ELF-1 (cell line): ENCODE measurements around the gene IL1RAPL2.
"Not testable (repeated sequence)": the region's sequence is repeated elsewhere in the genome, so short reads cannot be mapped to it uniquely, and the experiment has no call there.

ENCODE experiments used
- DNase-seq: peaks from one replicate; pipeline ENCODE4 v3.0.0-alpha.2; 2016; ENCODE audit warnings: low read depth, low spot score

The IL1RAPL2 gene

DNA sequence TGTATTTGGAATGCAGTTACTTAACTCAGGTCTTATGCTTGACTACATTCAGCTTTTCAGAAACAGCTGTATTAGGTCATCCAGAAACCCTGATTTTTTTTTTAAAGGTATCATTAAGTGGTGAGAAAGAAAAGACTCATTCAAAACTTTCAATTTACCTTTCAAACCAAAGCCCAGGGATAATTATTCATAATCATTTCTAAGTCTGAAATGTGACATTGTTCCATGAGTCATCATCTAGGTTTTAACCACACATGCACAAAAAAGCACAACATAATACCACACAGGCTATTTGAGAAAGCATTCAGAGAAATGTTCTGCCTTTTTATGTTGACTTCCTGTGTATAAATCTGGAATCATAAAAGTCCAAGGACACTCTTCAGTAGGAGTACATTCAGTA is 288.2 kb downstream of the IL1RAPL2 start:
- no peak for DNase-seq

DNA sequence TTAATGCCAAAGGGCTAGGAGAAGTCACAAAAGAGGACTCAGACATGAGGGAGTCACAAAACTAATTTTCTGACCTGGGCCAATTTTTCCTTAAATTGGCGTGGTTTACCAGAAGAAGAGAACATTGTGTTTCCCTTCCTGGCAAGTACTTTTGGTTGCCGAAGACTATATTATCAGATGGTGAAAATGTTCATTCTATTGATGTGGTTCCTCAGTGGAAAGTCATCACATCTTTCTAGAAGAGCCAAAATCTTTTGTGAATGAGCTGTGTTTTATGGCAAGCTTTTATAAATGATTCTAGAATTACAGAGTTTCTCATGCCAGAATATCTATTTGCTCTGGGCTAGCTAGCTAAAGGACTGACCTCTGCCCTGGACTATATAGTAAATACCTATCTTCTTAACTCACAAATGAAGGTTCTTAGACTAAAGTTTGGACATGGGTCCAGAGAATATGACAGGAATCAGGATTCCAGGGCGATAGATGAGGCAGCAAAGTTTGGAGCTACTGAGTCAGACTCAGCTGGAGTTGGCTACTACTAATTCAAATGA is 288.9 kb downstream of the IL1RAPL2 start:
- DNase-seq: no peak

DNA sequence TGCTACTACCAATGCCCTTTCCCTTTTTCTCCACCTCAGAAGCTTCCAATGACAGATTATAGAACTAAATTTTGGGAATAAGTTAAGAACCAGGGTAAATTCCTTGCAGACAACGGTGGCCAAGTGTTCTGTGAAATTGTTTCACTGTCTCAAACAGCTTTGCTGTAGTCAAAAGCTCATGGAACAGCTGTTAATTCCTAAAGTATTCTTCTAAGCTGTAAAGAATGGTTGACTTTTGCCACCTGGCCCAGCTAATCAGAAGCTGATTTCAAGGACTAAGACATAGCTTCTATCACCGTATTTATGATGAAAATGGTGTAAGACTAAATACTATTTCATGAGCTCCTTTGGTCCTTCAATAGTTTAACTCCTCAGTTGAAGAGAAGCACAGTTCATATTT is 297.5 kb downstream of the IL1RAPL2 start:
- DNase-seq: no peak

DNA sequence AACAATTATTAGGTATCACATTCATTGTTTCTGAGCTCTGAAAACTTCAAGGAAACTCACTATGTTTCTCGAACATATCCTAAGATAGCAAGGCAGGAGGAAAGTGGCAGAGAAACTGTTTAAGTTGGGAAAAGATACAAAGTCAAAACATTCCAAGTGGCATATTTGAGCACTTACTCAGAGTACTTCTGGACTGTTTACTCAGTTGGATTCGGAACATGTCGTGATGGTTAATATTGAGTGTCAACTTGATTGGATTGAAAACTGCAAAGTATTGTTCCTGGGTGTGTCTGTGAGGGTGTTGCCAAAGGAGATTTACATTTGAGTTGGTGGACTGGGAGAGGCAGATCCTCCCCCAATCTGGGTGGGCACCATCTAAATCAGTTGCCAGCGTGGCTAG is 298.3 kb downstream of the IL1RAPL2 start:
- no peak for DNase-seq

DNA sequence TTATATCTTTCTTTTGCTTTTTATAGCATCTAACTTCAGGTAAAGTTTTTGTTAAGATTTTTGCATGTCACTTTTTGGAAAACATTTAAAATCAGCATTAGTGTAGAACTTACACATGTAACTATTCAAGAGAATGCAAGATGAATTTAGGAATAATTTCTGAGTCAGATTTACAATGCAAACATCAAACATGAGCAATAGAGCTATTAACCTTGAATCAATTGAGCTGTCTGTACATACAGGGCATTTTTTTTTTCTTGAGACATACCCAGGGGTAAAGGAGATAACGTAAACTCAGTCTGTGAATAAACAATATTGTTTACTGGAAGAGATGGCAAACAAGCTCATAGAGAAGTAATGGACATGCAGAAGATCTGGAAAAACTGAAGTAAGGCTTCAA is 311.5 kb downstream of the IL1RAPL2 start:
- DNase-seq: no peak

DNA sequence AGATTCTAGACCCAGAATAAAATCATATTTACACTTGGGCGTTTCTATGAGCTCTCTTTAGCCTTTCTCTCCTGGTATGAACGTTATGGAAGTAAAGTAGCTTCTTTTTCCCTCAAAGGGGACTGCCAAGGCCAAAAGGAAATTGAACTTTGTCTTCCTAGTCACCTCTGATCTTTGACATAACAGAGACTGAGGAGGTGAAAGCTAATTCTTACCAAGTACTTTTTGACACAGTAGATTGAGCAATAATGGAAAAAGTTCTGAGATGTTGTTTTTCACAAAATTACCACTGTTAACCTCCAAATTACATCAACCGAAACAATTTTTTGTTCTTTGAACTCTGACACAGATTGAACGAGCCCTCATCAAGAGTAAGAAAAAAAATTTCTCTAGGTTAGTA is 336.1 kb downstream of the IL1RAPL2 start:
- no peak for DNase-seq

DNA sequence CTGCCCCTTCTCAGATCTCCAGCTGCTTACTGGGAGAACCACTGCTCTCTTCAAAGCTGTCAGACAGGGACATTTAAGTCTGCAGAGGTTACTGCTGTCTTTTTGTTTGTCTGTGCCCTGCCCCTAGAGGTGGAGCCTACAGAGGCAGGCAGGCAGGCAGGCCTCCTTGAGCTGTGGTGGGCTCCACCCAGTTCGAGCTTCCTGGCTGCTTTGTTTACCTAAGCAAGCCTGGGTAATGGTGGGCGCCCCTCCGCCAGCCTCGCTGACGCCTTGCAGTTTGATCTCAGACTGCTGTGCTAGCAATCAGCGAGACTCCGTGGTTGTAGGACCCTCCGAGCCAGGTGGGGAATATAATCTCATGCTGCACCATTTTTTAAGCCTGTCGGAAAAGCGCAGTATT is 343.7 kb downstream of the IL1RAPL2 start:
- DNase-seq: peak; percentile 60

DNA sequence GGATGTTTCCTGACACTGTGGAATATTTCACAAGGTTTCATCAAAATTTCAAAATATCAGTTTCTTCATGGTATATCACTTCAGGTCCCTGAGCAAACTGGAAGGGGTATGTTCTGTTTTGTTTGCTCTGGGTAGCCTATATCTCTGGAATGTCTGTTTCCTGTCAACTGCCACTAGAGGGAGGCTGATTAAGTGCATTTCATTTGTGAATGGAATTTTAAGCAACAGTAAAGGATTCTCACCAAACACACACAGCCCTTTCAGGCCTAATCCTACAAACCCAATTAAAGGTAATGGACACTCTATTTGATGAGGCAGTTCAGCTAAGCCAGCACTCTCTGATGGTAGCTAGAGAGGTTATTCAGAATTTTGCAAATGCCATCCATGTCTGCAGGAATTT is 347.3 kb downstream of the IL1RAPL2 start:
- peak; percentile 20 for DNase-seq

DNA sequence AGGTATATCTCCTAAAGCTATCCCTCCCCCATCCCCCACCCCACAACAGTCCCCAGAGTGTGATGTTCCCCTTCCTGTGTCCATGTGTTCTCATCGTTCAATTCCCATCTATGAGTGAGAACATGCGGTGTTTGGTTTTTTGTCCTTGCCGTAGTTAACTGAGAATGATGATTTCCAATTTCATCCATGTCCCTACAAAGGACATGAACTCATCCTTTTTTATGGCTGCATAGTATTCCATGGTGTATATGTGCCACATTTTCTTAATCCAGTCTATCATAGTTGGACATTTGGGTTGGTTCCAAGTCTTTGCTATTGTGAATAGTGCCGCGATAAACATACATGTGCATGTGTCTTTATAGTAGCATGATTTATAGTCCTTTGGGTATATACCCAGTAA is 348.7 kb downstream of the IL1RAPL2 start:
- not testable (repeated sequence) for DNase-seq

DNA sequence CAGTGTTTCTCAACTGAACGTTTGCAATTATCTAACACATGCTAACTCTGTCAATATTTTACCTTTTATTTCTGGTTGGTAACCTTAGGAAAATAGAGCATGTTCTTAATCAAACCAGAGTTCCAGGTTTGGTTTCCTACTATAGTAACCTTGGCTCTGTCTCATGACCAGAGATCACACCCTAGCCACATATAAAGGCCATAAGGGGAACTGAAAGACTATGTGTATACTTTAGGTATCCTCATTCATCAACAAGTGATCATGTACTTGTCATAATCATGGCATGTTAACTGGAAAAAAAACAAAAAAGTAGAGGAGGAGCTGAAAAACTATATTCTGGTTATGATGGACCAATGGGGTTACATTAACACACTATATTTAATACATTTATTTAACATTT is 352.1 kb downstream of the IL1RAPL2 start:
- DNase-seq: no peak

DNA sequence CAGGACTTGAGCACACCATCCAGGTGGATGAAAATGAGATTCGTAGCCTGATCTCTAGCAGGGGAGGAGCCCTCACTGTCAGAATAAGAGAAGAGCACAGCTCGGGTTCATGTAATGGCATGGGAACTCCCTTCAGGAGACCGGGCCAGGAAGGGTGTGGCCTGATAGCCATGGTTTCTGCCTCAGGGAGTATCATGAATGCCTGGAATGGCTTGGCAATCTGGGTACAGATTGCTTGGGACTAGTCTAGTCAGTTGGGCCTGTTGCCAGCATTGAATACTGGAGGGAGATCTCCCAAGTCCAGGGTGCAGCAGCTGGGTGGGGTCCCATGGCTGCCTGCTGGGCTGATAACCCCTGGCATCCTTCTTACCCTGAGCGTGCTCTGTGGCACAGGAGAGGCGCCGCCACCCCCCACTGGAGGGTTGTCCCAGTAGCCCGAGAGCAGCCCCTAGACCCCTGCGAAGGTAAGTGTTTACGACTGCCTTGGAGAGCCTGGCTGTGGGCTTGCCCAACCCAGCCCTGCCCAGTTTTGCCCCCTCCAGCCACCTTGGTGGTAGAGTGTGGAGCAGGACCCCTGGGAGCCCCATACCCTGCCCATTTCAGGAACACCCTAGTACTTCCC is 355.7 kb downstream of the IL1RAPL2 start:
- DNase-seq: no peak

DNA sequence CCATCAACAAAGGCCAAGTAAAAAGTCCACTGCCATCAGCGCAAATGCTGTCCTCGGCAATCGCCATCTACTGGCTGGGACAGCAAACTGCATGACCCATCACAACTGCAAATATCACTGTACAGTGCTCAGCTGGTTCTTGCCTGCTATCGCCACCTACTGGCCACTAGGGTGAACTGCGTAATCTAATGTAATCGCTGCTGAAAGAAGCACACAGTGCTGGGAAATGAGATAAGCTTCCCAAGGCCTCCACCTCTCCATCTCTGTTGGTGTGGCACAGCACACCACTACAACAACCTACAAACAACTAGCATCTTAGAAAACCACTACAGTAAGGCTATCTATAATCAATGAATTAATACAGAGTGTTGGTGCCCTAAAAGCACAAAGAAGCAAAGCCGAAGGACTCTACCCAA is 356.2 kb downstream of the IL1RAPL2 start:
- peak; percentile 88 for DNase-seq

DNA sequence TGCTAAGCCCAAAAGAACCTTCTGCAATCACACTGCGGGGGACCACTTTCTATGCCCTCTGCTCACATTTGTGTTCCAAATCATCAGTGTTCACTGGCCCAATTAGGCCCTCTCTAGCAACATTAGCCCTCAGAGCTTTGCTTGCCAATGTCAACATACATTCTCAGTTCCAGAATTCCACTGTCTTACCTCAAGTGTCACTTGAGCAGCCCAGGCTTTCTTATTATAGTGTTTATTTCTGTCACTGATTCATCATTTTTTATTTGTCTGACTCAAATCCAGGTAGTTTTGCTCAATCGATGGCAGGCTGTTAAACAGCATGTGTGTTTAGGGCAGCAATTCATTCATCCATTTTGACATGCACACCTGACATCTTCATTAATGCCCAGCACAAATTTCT is 363.3 kb downstream of the IL1RAPL2 start:
- no peak for DNase-seq

DNA sequence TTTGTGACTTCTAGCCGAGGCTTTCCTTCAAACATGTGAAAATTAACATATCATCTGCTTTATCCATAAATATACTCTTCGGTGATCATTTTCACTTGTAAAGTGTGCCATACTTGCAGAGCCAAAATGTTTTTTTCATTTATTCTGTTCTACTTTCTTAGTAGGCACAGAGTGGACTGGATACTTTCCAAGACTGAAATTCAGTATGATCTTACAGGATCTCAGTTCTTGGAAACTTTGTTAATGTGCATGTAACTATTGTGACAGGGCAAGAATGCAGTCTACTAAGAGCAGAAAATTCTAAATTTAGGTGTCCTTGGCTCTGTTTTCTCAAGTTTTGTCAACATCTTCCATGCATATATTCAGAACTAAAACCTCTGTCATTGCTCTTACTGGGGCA is 369.6 kb downstream of the IL1RAPL2 start:
- no peak for DNase-seq

DNA sequence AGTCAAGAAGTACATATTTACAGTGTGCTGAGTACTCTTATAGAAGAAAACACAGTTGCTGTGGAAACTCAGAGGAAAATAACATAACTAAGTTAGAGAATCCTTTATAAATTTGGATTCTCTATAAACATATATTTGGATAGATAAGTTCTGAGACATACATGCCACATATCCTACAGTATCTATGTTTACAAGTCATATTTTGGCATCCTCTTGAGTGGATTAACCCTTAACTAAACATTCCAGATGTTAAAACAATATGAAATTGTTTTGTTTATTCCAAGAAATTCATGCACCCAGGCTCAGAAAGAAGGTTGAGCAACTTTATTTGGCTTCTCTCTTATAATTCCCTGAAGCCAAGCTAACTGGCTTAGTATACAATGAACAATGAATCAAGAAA is 387.3 kb downstream of the IL1RAPL2 start:
- no peak for DNase-seq

DNA sequence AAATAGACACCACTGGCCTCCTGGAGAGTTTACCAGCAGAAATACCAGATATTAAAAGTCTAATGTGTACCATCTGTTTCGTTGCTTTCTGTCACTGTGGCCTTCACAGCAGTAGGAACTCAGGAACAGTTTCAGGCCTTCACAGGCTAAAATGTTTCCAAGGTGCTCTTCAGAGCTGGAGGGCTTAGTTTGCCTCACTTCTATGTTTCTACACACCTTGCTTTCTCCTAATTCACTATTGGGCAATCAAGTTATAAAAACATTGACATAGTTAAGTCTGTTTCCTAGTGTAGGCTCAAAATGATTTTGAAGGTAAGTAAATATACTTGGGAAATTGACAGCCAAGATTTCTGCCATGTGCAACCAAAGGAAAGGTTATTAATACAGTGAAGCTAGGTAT is 395.9 kb downstream of the IL1RAPL2 start:
- no peak for DNase-seq

DNA sequence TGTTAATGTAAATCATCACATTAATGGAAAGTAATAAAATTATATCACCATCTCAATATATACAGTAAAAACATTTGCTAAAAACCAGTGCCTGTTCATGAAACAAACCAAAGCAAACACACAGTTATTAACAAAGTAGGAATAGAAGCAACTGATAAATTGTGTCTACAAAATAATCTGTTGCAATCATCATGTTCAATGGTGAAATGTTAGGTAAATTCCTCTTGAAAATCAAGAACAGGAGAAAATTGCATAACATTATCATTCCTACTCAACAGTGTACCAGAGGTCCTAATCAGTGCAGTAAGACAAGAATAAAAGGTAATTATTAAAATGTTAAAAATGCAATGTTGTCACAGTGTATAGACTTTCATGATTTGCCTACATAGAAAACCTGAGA is 402.2 kb downstream of the IL1RAPL2 start:
- no peak for DNase-seq

DNA sequence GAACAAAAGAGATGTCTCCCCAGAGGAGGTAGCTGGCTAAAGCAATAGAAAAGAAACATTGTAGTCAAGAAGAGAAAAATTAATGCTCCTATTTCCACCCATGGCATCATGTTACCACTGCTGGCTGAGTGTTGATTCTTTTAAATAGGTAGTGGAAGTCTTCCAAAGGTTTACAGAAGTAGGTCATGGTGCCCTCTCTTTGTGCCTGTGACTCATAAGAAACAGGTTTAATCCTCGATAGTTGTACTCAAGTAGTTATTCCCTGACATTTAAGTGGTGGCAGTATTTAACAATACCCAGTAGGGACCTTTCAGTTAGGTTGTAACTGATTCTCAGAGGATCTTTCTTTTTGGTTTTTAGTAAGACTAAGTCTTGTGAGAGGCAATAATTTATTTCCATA is 406.7 kb downstream of the IL1RAPL2 start:
- DNase-seq: no peak

DNA sequence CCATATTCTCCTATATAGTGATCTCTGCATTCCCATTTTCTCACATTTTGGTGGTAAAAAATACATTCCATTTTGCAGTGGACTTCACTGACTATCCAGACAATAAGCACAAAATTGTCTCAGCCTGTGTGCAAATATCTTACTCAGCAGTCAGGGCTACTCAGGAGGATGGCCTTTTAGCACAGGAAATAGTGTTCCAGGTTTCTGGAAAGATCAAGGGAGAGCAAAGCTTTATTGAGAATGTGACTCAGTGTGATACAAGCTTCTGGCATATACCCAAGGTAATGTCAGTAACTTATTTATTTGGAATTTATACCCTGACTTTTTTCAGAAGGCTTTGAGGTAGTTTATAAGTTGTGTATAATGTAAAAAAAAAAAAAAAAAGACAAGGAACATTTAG is 421.1 kb downstream of the IL1RAPL2 start:
- no peak for DNase-seq

DNA sequence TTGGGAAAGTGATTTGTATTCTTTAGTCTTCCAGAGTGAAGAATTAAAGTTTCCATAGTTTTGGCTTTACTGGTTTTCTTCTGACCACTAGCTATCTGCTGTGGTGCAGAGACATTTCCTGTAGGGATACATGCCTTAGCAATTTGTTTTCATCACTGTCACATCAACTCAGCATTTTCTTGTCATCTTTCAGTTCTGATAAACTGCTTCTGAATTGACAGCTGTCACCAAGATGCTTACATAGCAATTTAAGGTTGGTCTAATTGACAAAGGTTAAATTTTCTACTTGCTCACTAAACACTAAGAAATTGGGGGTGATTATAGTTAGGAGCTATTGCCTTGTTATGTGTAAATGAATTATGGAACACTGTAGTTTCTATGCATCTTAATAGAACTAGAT is 422.0 kb downstream of the IL1RAPL2 start:
- DNase-seq: no peak

DNA sequence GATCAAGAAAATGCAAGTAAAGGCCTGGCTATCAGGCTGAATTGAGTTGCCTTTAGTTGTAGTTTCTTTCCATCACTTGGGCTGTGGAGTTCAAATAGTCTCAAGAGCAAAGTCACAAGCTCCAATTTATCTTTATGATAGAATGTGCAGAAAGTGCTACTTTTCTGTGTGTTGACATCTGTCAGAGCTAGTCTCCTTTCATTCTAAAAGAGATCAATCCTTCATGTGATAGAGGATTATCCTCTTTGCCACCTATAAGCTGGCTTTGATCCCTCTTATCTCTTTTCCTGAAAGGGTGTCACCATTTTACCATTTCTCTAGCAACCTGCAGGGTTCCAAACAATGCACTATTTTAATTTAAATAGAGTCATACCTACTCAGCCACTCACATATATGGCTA is 429.5 kb downstream of the IL1RAPL2 start:
- no peak for DNase-seq

DNA sequence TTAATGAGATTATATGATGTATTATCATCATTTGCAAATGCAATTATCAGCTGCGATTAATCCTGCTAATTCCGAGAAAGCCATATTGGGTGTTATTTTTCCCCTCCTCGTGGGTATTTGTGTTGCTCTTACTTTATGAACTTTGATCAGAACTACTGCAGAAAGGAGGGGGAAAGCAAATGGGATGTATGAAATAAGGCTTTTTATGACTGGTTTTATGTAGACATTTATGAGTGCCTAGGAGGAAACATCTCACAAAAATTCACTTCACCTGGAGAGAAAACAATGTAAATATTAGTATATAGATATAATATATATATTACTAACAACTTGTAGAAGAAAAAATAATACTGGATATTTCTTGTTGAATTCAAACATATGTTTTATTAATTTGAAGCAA is 440.1 kb downstream of the IL1RAPL2 start:
- no peak for DNase-seq

DNA sequence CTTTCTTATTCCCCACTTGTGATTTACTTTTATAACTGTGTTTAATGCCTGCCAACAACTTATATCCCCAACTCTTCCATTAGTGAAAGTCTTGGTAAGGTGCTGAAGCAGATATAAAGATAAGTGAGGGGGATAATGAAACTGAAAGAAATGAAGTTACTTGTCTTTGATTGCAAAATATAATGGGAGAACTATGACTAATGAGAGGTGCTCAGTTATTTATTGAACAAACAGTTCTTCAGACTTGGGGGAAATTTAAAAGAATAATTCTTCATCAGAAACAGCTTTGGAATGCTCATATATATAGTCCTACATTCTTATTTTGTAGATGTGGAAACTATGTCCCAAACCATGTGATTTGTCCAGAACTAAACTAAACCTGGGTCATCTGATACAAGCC is 441.0 kb downstream of the IL1RAPL2 start:
- DNase-seq: no peak

DNA sequence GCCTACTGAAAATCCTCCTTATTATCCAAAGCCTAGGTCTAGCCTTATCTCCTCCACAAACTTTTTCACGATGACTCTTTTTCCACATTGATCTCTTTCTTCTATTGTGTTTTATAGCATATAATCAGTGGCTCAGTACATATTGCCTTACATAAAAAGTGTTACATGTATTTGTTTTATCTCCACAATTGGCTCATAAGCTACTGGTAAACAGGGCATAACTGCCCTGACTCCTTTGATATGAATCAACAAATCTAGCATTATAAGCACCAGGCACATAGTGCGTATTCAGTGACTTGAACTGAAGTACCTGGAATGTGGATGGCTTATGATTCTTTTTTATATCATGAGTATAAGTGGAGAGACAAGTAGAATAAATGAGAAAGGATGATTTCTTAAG is 447.7 kb downstream of the IL1RAPL2 start:
- DNase-seq: no peak
